ENCODE data around the gene ST7L.
"Not testable (repeated sequence)": the region's sequence is repeated elsewhere in the genome, so short reads cannot be mapped to it uniquely, and the experiment has no call there.

ST7L gene
- 4.8 to 16.6 (median 11.8) reads per million in 17 experiments for total RNA-seq

GRCh38 chr1:112618721-112619517, at the start of gene ST7L:
Gene ST7L (minus strand): TSS chr1:112619141. CDS start chr1:112619113, 28 bp downstream.
- peak; percentile 66 to 87 (median 76) for DNase-seq

GRCh38 chr1:112666946-112667345, 48.0 kb upstream of the ST7L start:
- no peak for DNase-seq

- DNase-seq, result no peak
These were observed 46.9 kb upstream of the ST7L start for GRCh38 chr1:112665857-112666256.

- DNase-seq, result no peak
These were observed 32.3 kb upstream of the ST7L start for GRCh38 chr1:112651205-112651604.

- DNase-seq, result no peak
These were observed 27.3 kb upstream of the ST7L start for GRCh38 chr1:112646225-112646624.

- DNase-seq, result no peak
These were observed 24.1 kb upstream of the ST7L start for GRCh38 chr1:112643080-112643479.

GRCh38 chr1:112640437-112640836, 21.5 kb upstream of the ST7L start:
- not testable (repeated sequence) for DNase-seq

- no peak for DNase-seq
These were observed 19.1 kb upstream of the ST7L start for GRCh38 chr1:112638110-112638428.

GRCh38 chr1:112637254-112638109, 18.5 kb upstream of the ST7L start:
- no peak for DNase-seq

- peak in 2 of 4 experiments; percentile 31 to 50 for DNase-seq
These were observed 17.8 kb upstream of the ST7L start for GRCh38 chr1:112636597-112637253.

- DNase-seq, result no peak
These were observed 17.1 kb upstream of the ST7L start for GRCh38 chr1:112636056-112636455.

- no peak for DNase-seq
These were observed 15.4 kb upstream of the ST7L start for GRCh38 chr1:112634367-112634766.

- DNase-seq, result no peak
These were observed 14.7 kb upstream of the ST7L start for GRCh38 chr1:112633628-112634027.

GRCh38 chr1:112629256-112629655, 10.3 kb upstream of the ST7L start:
- DNase-seq, result no peak

- no peak for DNase-seq
These were observed 9.6 kb upstream of the ST7L start for GRCh38 chr1:112628516-112628915.

GRCh38 chr1:112626887-112627286, 7.9 kb upstream of the ST7L start:
- DNase-seq, result no peak

GRCh38 chr1:112626193-112626592, 7.3 kb upstream of the ST7L start:
- no peak for DNase-seq

- DNase-seq, result peak; percentile 47 to 72 (median 56)
These were observed 6.8 kb upstream of the ST7L start for GRCh38 chr1:112625696-112626095.

- not testable (repeated sequence) for DNase-seq
These were observed 5.6 kb upstream of the ST7L start for GRCh38 chr1:112624493-112624892.

GRCh38 chr1:112620377-112620695, 1.4 kb upstream of the ST7L start:
- DNase-seq, result no peak

- DNase-seq, result peak; percentile 96 to 98 (median 97)
These were observed 806 bp upstream of the ST7L start, which contains the start of gene CAPZA1 for GRCh38 chr1:112619518-112620376. Gene CAPZA1 (plus strand): TSS chr1:112619832. CDS start chr1:112619845, 13 bp downstream.

GRCh38 chr1:112618114-112618720, 724 bp downstream of the ST7L start:
- DNase-seq, result peak; percentile 47 to 74 (median 62)

All from suppressor macrophage (primary cell).